ENCODE results near the gene AGBL4.

Gene AGBL4

DNA sequence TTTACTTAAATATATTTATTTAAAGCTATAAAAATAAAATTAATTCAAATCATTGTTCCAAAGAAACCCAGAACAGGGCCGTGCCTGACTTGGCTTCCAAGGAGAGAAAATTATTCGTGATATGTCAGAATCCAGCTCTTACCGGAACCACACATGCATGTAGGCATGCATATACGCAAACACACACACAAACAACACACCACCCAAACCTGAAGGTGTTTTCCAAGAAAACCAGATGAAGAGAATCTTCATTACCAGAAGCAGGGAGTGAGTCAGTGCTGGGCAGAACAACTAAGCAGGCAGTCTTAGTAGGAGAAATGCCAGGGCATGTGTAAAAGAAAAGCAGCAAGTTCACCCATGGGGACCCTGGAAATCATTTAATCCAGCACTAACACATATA lies 815.0 kb downstream of the AGBL4 start:
- TF ChIP-seq, protein P1, sequence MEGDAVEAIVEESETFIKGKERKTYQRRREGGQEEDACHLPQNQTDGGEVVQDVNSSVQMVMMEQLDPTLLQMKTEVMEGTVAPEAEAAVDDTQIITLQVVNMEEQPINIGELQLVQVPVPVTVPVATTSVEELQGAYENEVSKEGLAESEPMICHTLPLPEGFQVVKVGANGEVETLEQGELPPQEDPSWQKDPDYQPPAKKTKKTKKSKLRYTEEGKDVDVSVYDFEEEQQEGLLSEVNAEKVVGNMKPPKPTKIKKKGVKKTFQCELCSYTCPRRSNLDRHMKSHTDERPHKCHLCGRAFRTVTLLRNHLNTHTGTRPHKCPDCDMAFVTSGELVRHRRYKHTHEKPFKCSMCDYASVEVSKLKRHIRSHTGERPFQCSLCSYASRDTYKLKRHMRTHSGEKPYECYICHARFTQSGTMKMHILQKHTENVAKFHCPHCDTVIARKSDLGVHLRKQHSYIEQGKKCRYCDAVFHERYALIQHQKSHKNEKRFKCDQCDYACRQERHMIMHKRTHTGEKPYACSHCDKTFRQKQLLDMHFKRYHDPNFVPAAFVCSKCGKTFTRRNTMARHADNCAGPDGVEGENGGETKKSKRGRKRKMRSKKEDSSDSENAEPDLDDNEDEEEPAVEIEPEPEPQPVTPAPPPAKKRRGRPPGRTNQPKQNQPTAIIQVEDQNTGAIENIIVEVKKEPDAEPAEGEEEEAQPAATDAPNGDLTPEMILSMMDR (conservative IDR thresholded peaks at IDR 0.05): no peak
- H3K27ac ChIP-seq: no peak overlapping the region

DNA sequence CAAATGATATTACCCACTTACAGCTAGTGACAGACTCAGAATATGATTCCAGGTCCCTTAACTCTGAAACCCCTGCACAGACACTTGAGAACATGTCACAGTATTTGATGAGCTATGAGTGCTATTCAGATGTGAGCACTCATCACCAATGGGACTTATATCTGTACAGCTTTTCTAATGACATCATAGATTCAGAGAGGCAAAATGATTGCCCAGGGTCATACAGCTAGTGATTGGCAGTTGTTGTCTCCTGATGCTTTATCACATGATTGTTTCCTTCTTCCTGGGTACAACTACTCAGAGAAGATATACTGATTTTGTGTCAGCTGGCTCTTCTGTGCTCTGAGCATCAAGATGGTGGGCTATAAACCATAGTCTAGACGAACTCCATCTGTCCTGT lies 819.0 kb downstream of the AGBL4 start:
- TF ChIP-seq, protein P1 (conservative IDR thresholded peaks at IDR 0.05): no peak
- no peak overlapping the region for H3K27ac ChIP-seq

- no peak overlapping the region for H3K27ac ChIP-seq
- TF ChIP-seq, protein P1 (conservative IDR thresholded peaks at IDR 0.05): no peak
These were observed 823.0 kb downstream of the AGBL4 start for GRCh38 chr1:49200738-49201137.

DNA sequence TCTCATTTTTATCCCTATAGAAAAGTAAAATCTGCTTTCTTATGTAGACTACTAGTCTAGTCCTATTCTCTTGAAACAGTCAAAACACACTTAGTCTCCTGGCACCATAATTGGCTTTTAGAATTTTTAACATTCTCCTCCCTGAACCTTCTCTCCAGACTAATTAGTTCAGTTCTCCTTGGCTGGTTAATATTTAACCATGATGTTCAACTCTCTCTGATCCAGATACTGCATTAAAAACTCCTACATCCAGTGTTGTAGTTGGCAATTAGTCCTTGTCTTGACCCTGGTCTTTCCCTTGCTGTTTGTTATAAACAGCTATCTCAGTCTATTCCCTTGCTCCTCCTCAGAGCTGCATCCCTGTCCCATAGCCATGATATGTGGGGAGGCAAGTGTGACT lies 824.2 kb downstream of the AGBL4 start:
- TF ChIP-seq, protein P1 (conservative IDR thresholded peaks at IDR 0.05): no peak
- peak overlapping the region; percentile 15; the same call in 1 of the 2 replicates for H3K27ac ChIP-seq

DNA sequence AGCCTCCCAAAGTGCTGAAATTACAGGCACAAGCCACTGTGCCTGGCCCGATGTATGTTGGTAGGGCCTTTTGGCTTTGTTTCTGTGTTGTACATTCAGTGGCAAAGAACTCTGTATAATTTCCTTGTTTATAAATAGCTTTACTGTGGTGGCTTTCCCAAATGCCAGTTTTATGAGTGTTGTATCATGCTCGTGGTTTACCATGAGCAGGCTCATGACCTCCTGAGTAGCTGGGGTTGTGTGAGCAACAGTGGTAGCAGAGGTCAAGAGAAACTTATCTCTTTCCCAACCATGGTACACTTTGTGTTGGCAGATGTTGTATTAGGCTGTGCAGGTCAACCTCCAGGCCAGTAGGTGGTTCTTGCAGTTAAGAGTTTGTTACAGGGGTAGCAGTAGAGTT lies 826.7 kb downstream of the AGBL4 start:
- H3K27ac ChIP-seq: no peak overlapping the region
- TF ChIP-seq, protein P1 (conservative IDR thresholded peaks at IDR 0.05): no peak

- TF ChIP-seq, protein P1 (conservative IDR thresholded peaks at IDR 0.05): no peak
- peak overlapping the region; percentile 51 for H3K27ac ChIP-seq
These were observed 833.6 kb downstream of the AGBL4 start for GRCh38 chr1:49190138-49190537.

- H3K27ac ChIP-seq: no peak overlapping the region
- TF ChIP-seq, protein P1 (conservative IDR thresholded peaks at IDR 0.05): no peak
These were observed 836.7 kb downstream of the AGBL4 start for GRCh38 chr1:49187056-49187455.
